ENCODE measurements around the gene GALNT10. TPM values are rescaled to one million over a fixed set of nuclear protein-coding genes. Genes with fewer than 3 reads are reported as not detected.

Gene GALNT10
- total and polyA plus RNA-seq, 10 of the 15 experiments (the other 5 are each of a cell fraction or from before 2014, with no cell fraction given), result 3.9 to 35.4 (median 15.5) TPM

- Histone ChIP-seq H3K27ac (ENCODE audit: control insufficient read depth, insufficient read depth) (peak overlapping the region; percentile 84), H3K36me3 (ENCODE audit: control insufficient read depth in 2 of 2, insufficient read depth in 2 of 2, low read length in 1 of 2) (peaks cover 0 to 9% of the 10 kb centered on the region in 2 experiments; a peak in 2 of 4 replicates), H3K4me1 (ENCODE audit: control insufficient read depth, insufficient read depth, low read length) (peaks cover 5% of the 10 kb centered on the region), H3K4me2 (ENCODE audit: control insufficient read depth, insufficient read depth) (peak overlapping the region; percentile 82), H3K4me3 (peak overlapping the region; percentile 87), H3K9me3 (replicated peaks; ENCODE audit: control insufficient read depth, insufficient read depth, low read length) (no peaks in the 10 kb centered on the region), H3K27me3 (replicated peaks in 1 of 2; ENCODE audit: control insufficient read depth in 2 of 2, insufficient read depth in 2 of 2, low read length in 1 of 2) (no peaks in the 10 kb centered on the region), H3K79me2 (ENCODE audit: control insufficient read depth, insufficient read depth, low read length) (peaks cover 54% of the 10 kb centered on the region), H2AFZ (ENCODE audit: control insufficient read depth, low read depth, low read length) (peak overlapping the region; percentile 54), H3K9ac (ENCODE audit: control insufficient read depth, insufficient read depth, low read length) (peak overlapping the region; percentile 91), H4K20me1 (ENCODE audit: control insufficient read depth, insufficient read depth) (no peaks in the 10 kb centered on the region)
- intact Hi-C loops (cut with micrococcal nuclease; ENCODE audit: unreplicated experiment) (loop anchor here (5.0 to 10.0 kb wide), 2 partner anchors 413 to 490 kb away; partner anchors contain the start of genes CNOT8 and GEMIN5), in situ Hi-C loops (cut with MboI) (no loop called here)
- POLR2A ChIA-PET, result no interaction called here
- ATAC-seq (peak; percentile 48), DNase-seq (ENCODE audit: low read depth, low spot score) (no peak), FAIRE-seq (peak; percentile 35)
- TF ChIP-seq LARP7 (IDR thresholded peaks at IDR 0.05), result no peak
- TF ChIP-seq PKNOX1 (IDR thresholded peaks at IDR 0.05), result 0 out of 2 replicates have a peak, but pooled peaks have one; percentile 7
- SMC1A ChIA-PET (ENCODE audit: uncharacterized antibody, unreplicated experiment), result interaction anchor here (0.7 to 1.3 kb wide), 2 partner anchors 11 to 478 kb away, joined by 3 read pairs; no protein-coding TSS in a partner anchor
- TSS peak; percentile 46 for BruUV-seq (replicated peaks)
- CTCF ChIA-PET, result interaction anchor here (0.6 to 0.9 kb wide), 3 partner anchors 21 to 367 kb away, joined by 3 to 4 read pairs (median 3); no protein-coding TSS in a partner anchor
- WGBS (ENCODE audit: insufficient coverage, insufficient replicate concordance, low lambda C conversion rate, missing lambda C conversion rate), result 4% methylated on average over 30 of the region's 30 CpGs
- RAD21 ChIA-PET (ENCODE audit: unreplicated experiment), result interaction anchor here (0.9 kb wide), 1 partner anchor 254 kb away, joined by 3 read pairs; the partner anchor contains the start of gene GALNT10
Observed at GRCh38 chr5:154444556-154445421, 254.3 kb downstream of the GALNT10 start.
